HepG2 (cell line): ENCODE data around the gene RABEP2. TPM values are rescaled to one million over a fixed set of nuclear protein-coding genes. Genes with fewer than 3 reads are reported as not detected.

Experiments
- DRAP1 ChIP-seq: IDR thresholded peaks from 2 replicates; pipeline ENCODE4 v1.6.1; 2016; ENCODE audit warnings: missing genetic modification reagents, missing compliant biosample characterization
- GATAD1 ChIP-seq: IDR thresholded peaks from 2 replicates; pipeline ENCODE4 v1.6.1; 2016; ENCODE audit warnings: missing genetic modification reagents, missing compliant biosample characterization
- HOXA5 ChIP-seq: sonication (generic); formaldehyde crosslinking; IDR thresholded peaks from 2 replicates; pipeline ENCODE4 v1.4.0; 2020; ENCODE audit warnings: missing genetic modification reagents
- MAFG ChIP-seq: sonication (generic); formaldehyde crosslinking; IDR thresholded peaks from 2 replicates; pipeline ENCODE4 v1.5.1; 2020; ENCODE audit warnings: mild to moderate bottlenecking, missing genetic modification reagents
- MAX ChIP-seq: IDR thresholded peaks from 2 replicates; pipeline ENCODE4 v1.6.1; 2012; ENCODE audit warnings: inconsistent platforms
- MEIS2 ChIP-seq: sonication (generic); formaldehyde crosslinking; IDR thresholded peaks from 2 replicates; pipeline ENCODE4 v1.9.0; 2021; ENCODE audit warnings: mild to moderate bottlenecking, missing genetic modification reagents
- MXD1 ChIP-seq: sonication (generic); formaldehyde crosslinking; IDR thresholded peaks from 2 replicates; pipeline ENCODE4 v1.4.0; 2020; ENCODE audit warnings: mild to moderate bottlenecking, missing genetic modification reagents
- NR2F1 ChIP-seq, 2 experiments: fragments of 450-650 bp in 1 of 2; formaldehyde crosslinking in 1 of 2; IDR thresholded peaks; 2 replicates each; pipeline versions ENCODE4 v1.5.0 to v1.6.1; 2016 to 2020; ENCODE audit warnings: mild to moderate bottlenecking in 1 of 2, missing compliant biosample characterization in 1 of 2, missing genetic modification reagents in 1 of 2, moderate library complexity in 1 of 2
- ONECUT2 ChIP-seq: sonication (generic); formaldehyde crosslinking; IDR thresholded peaks from 2 replicates; pipeline ENCODE4 v1.4.0; 2020; ENCODE audit warnings: missing genetic modification reagents
- RAD21 ChIP-seq: fragments of 450-650 bp; formaldehyde crosslinking; IDR thresholded peaks from 2 replicates; pipeline ENCODE4 v1.5.0; 2020; ENCODE audit warnings: mild to moderate bottlenecking
- RARA ChIP-seq: IDR thresholded peaks from 2 replicates; pipeline ENCODE4 v1.6.1; 2016; ENCODE audit warnings: missing genetic modification reagents, missing compliant biosample characterization
- RELA ChIP-seq: sonication (generic); formaldehyde crosslinking; IDR thresholded peaks from 2 replicates; pipeline ENCODE4 v1.4.0; 2020; ENCODE audit warnings: missing genetic modification reagents
- RERE ChIP-seq: IDR thresholded peaks from 2 replicates; pipeline ENCODE4 v1.6.1; 2016; ENCODE audit warnings: low read depth, missing genetic modification reagents, missing compliant biosample characterization
- SMYD3 ChIP-seq: sonication (generic); formaldehyde crosslinking; IDR thresholded peaks from 2 replicates; pipeline ENCODE4 v1.8.1; 2023; ENCODE audit warnings: mild to moderate bottlenecking, missing genetic modification reagents
- SP1 ChIP-seq, 2 experiments: fragments of 450-650 bp in 1 of 2; sonication (generic) in 1 of 2; formaldehyde crosslinking in 1 of 2; IDR thresholded peaks; 2 replicates each; pipeline versions ENCODE4 v1.4.0 to v1.6.1; 2016 to 2020; ENCODE audit warnings: missing genetic modification reagents in 1 of 2
- SRY ChIP-seq: sonication (generic); formaldehyde crosslinking; IDR thresholded peaks from 2 replicates; pipeline ENCODE4 v1.8.0; 2022; ENCODE audit warnings: mild to moderate bottlenecking, missing genetic modification reagents
- ZBTB44 ChIP-seq: sonication (generic); formaldehyde crosslinking; IDR thresholded peaks from 2 replicates; pipeline ENCODE4 v1.4.0; 2020; ENCODE audit warnings: missing genetic modification reagents
- ZNF224 ChIP-seq: sonication (generic); formaldehyde crosslinking; IDR thresholded peaks from 2 replicates; pipeline ENCODE4 v1.5.0; 2020; ENCODE audit warnings: mild to moderate bottlenecking, missing genetic modification reagents
- ZNF24 ChIP-seq: fragments of 450-650 bp; IDR thresholded peaks from 2 replicates; pipeline ENCODE4 v1.6.1; 2017; ENCODE audit warnings: antibody characterized with exemption, mild to moderate bottlenecking
- ZNF256 ChIP-seq: sonication (generic); formaldehyde crosslinking; conservative IDR thresholded peaks from 2 replicates; pipeline ENCODE4 v1.4.0; 2020; ENCODE audit warnings: missing genetic modification reagents
- ZNF354B ChIP-seq: sonication (generic); formaldehyde crosslinking; IDR thresholded peaks from 2 replicates; pipeline ENCODE4 v1.8.0; 2022; ENCODE audit warnings: mild to moderate bottlenecking, missing genetic modification reagents
- polyA plus RNA-seq, 8 experiments: library from polyadenylated mRNA; depleted of rRNA in 3 of 8; stranded (reverse) in 7 of 8; unstranded in 1 of 8; fragments of >200 nt; fragmentation: Illumina TruSeq in 4 of 8; extraction: Trizol in 4 of 8; gene quantifications; 2 replicates each; pipeline versions ENCODE4 v1.2.1 to v1.2.3, GENCODE V29; 2011 to 2016; ENCODE audit warnings: low read depth in 4 of 8, missing spikeins in 1 of 8, mixed read lengths in 1 of 8; ENCODE audit not compliant: insufficient read depth in 1 of 8
- total RNA-seq, 5 experiments: library from RNA; depleted of rRNA; stranded (reverse); fragments of >200 nt; fragmentation: Illumina TruSeq; extraction: Trizol; gene quantifications; 2 replicates each; pipeline ENCODE4 v1.2.3, GENCODE V29; 2016; ENCODE audit warnings: low read depth in 1 of 5

RABEP2 gene
- total and polyA plus RNA-seq, 2 of the 13 experiments (the other 11 are each of a cell fraction or from before 2014, with no cell fraction given), result 10.8 to 18.4 TPM

- peak; percentile 69; the same call in 1 of the 2 replicates for TF ChIP-seq DRAP1
- peak; percentile 21; the same call in 1 of the 2 replicates for TF ChIP-seq MEIS2 (CRISPR knock-in tag)
- TF ChIP-seq RELA (CRISPR knock-in tag), result no peak
- TF ChIP-seq RARA (CRISPR knock-in tag), result peak; percentile 2; the same call in 1 of the 2 replicates
- 0 out of 2 replicates have a peak, but pooled peaks have one; percentile 34 for TF ChIP-seq SMYD3 (CRISPR knock-in tag)
- no peak for TF ChIP-seq HOXA5 (CRISPR knock-in tag)
- no peak for TF ChIP-seq ZNF24
- TF ChIP-seq RAD21, result peak; percentile 28; the same call in 1 of the 2 replicates
- no peak for TF ChIP-seq ZNF354B
- no peak; the same call in 1 of the 2 replicates for TF ChIP-seq ZNF224 (CRISPR knock-in tag)
- peak; percentile 78; the same call in 1 of the 2 replicates for TF ChIP-seq MXD1 (CRISPR knock-in tag)
- TF ChIP-seq NR2F1 (CRISPR knock-in tag; IDR thresholded peaks at IDR 0.05), result no peak
- TF ChIP-seq GATAD1 (CRISPR knock-in tag), result peak; percentile 78
- no peak for TF ChIP-seq ZBTB44 (CRISPR knock-in tag)
- peak; percentile 61 for TF ChIP-seq MAX
- no peak for TF ChIP-seq ZNF256 (CRISPR knock-in tag)
- no peak for TF ChIP-seq SRY (CRISPR knock-in tag)
- TF ChIP-seq ONECUT2, result no peak
- TF ChIP-seq SP1 (IDR thresholded peaks at IDR 0.05), result peak; percentile 90
- TF ChIP-seq SP1 (CRISPR knock-in tag; IDR thresholded peaks at IDR 0.05), result peak; percentile 98
- TF ChIP-seq MAFG (CRISPR knock-in tag), result no peak
- no peak for TF ChIP-seq RERE
These were observed 25.8 kb upstream of the RABEP2 start, which contains the start of gene NFATC2IP (continued) for GRCh38 chr16:28950648-28951409.
